Heart left ventricle (tissue), 13 donors: ENCODE measurements around the gene HSPD1.

ENCODE experiments used
- CTCF ChIP-seq, 12 donors: fragments of 200-600 bp; sonication (generic) in 4 of 12; IDR thresholded peaks; one replicate each; pipeline versions ENCODE4 v1.5.0 to v1.8.0; 2018 to 2022; ENCODE audit warnings: antibody characterized with exemption in 12 of 12, mild to moderate bottlenecking in 5 of 12
- POLR2A ChIP-seq, 2 donors: fragments of 450-650 bp; IDR thresholded peaks; one replicate each; pipeline ENCODE4 v1.6.1; 2017; ENCODE audit warnings: antibody characterized with exemption in 2 of 2, mild to moderate bottlenecking in 2 of 2, moderate library complexity in 2 of 2
- donor health status: ischemic (EF 13 %, LVEDD 7.1; RV severe dilation, severe dysfunction).
- donor health status: DM: no; HTN: yes; CAD: no.
- donor health status: DM: no; HTN: no; CAD: no.
- donor health status: ischemic (EF 25% LVEDD 6.9; RV normal size, moderate dysfunction).
- donor health status: ischemic (EF 25% LVEDD 5.7; RV mildly dilated, moderate dysfunction).
- donor health status: ischemic (EF 35%, LVEDD 5.7; RV mildly dilated, moderate dysfunction).
- donor health status: nonischemic (EF 11% LVEDD 7.7; RV severe dilation, severe dysfunction).
- donor health status: DM: yes; HTN: yes; CAD: no.
- donor health status: PGD.
- donor health status: ischemic (EF 29% LVEDD 5.4; RV normal size, mild dysfunction).
- donor health status: nonischemic (EF 23%, LVEDD 6.1; RV moderate dilation, normal function).

- TF ChIP-seq CTCF (IDR thresholded peaks at IDR 0.05) (no peak), POLR2A (IDR thresholded peaks at IDR 0.05) (no peak)
These were observed 39.0 kb downstream of the HSPD1 start for GRCh38 chr2:197460649-197461048.
